HepG2 (cell line): Measurements from ENCODE around the gene SIT1. TPM values are rescaled to one million over a fixed set of nuclear protein-coding genes. Genes with fewer than 3 reads are reported as not detected.

Source experiments
- AFF4 ChIP-seq: sonication (generic); formaldehyde crosslinking; IDR thresholded peaks from 2 replicates; pipeline ENCODE4 v1.4.0; 2020; ENCODE audit warnings: missing genetic modification reagents
- CCDC6 ChIP-seq: sonication (generic); formaldehyde crosslinking; IDR thresholded peaks from 2 replicates; pipeline ENCODE4 v1.8.1; 2022; ENCODE audit warnings: mild to moderate bottlenecking, missing genetic modification reagents, moderate library complexity
- GPN1 ChIP-seq: sonication (generic); formaldehyde crosslinking; IDR thresholded peaks from 2 replicates; pipeline ENCODE4 v1.5.1; 2020; ENCODE audit warnings: missing genetic modification reagents, borderline replicate concordance
- SKIL ChIP-seq: sonication (generic); formaldehyde crosslinking; IDR thresholded peaks from 2 replicates; pipeline ENCODE4 v1.8.0; 2022; ENCODE audit warnings: missing genetic modification reagents, mild to moderate bottlenecking, moderate library complexity, borderline replicate concordance
- SMARCC2 ChIP-seq: fragments of 450-650 bp; IDR thresholded peaks from 2 replicates; pipeline ENCODE4 v1.6.1; 2017; ENCODE audit warnings: antibody characterized with exemption, mild to moderate bottlenecking
- TFDP1 ChIP-seq: IDR thresholded peaks from 2 replicates; pipeline ENCODE4 v1.6.1; 2016; ENCODE audit warnings: missing compliant biosample characterization, missing genetic modification reagents, borderline replicate concordance
- TRIM24 ChIP-seq: sonication (generic); formaldehyde crosslinking; IDR thresholded peaks from 2 replicates; pipeline ENCODE4 v1.8.0; 2022; ENCODE audit warnings: mild to moderate bottlenecking, missing genetic modification reagents
- ZHX2 ChIP-seq, 2 experiments: sonication (generic) in 1 of 2; formaldehyde crosslinking in 1 of 2; IDR thresholded peaks; 2 replicates each; pipeline versions ENCODE4 v1.6.1 to v1.9.0; 2014 to 2022; ENCODE audit warnings: antibody characterized with exemption in 1 of 2, borderline replicate concordance in 1 of 2, inconsistent platforms in 1 of 2, low read depth in 1 of 2, missing genetic modification reagents in 1 of 2
- ZNF329 ChIP-seq: sonication (generic); formaldehyde crosslinking; IDR thresholded peaks from 2 replicates; pipeline ENCODE4 v1.9.0; 2021; ENCODE audit warnings: low read depth, mild to moderate bottlenecking, missing genetic modification reagents
- ZNF34 ChIP-seq: sonication (generic); formaldehyde crosslinking; IDR thresholded peaks from 2 replicates; pipeline ENCODE4 v1.4.0; 2020; ENCODE audit warnings: mild to moderate bottlenecking, missing genetic modification reagents, borderline replicate concordance
- ZNF557 ChIP-seq: sonication (generic); formaldehyde crosslinking; IDR thresholded peaks from 2 replicates; pipeline ENCODE4 v1.4.0; 2020; ENCODE audit warnings: missing genetic modification reagents
- ZNF572 ChIP-seq: sonication (generic); formaldehyde crosslinking; IDR thresholded peaks from 2 replicates; pipeline ENCODE4 v1.5.1; 2020; ENCODE audit warnings: mild to moderate bottlenecking, missing genetic modification reagents
- ZNF597 ChIP-seq: sonication (generic); formaldehyde crosslinking; IDR thresholded peaks from 2 replicates; pipeline ENCODE4 v1.5.0; 2020; ENCODE audit warnings: missing genetic modification reagents
- polyA plus RNA-seq, 8 experiments: library from polyadenylated mRNA; depleted of rRNA in 3 of 8; stranded (reverse) in 7 of 8; unstranded in 1 of 8; fragments of >200 nt; fragmentation: Illumina TruSeq in 4 of 8; extraction: Trizol in 4 of 8; gene quantifications; 2 replicates each; pipeline versions ENCODE4 v1.2.1 to v1.2.3, GENCODE V29; 2011 to 2016; ENCODE audit warnings: low read depth in 4 of 8, missing spikeins in 1 of 8, mixed read lengths in 1 of 8; ENCODE audit not compliant: insufficient read depth in 1 of 8
- total RNA-seq, 5 experiments: library from RNA; depleted of rRNA; stranded (reverse); fragments of >200 nt; fragmentation: Illumina TruSeq; extraction: Trizol; gene quantifications; 2 replicates each; pipeline ENCODE4 v1.2.3, GENCODE V29; 2016; ENCODE audit warnings: low read depth in 1 of 5

SIT1 gene
- total and polyA plus RNA-seq, 2 of the 13 experiments (the other 11 are each of a cell fraction or from before 2014, with no cell fraction given): 0.09 to 6.7 TPM

GRCh38 chr9:35646533-35647265 is 4.0 kb downstream of the SIT1 start (continued):
- TF ChIP-seq ZHX2 (IDR thresholded peaks at IDR 0.05; ENCODE audit: low read depth) (peak; percentile 62; the same call in 1 of the 2 replicates), ZHX2 (CRISPR knock-in tag; IDR thresholded peaks at IDR 0.05; ENCODE audit: borderline replicate concordance) (no peak), TFDP1 (CRISPR knock-in tag) (peak; percentile 61; the same call in 1 of the 2 replicates), ZNF557 (no peak), TRIM24 (CRISPR knock-in tag) (no peak), ZNF597 (CRISPR knock-in tag) (0 out of 2 replicates have a peak, but pooled peaks have one; percentile 40), ZNF329 (CRISPR knock-in tag) (peak; percentile 79), SKIL (CRISPR knock-in tag) (no peak), AFF4 (CRISPR knock-in tag) (no peak), SMARCC2 (no peak), CCDC6 (CRISPR knock-in tag) (0 out of 2 replicates have a peak, but pooled peaks have one; percentile 61), ZNF34 (CRISPR knock-in tag) (0 out of 2 replicates have a peak, but pooled peaks have one; percentile 58), GPN1 (CRISPR knock-in tag) (no peak), ZNF572 (CRISPR knock-in tag) (no peak)
